GM18498 (cell line): ENCODE measurements around the gene KLHL42.
"Not testable (repeated sequence)": the region's sequence is repeated elsewhere in the genome, so short reads cannot be mapped to it uniquely, and the experiment has no call there.

ENCODE experiments used
- ATAC-seq: cut with Tn5 transposase; IDR thresholded peaks from one replicate; pipeline ENCODE4 v1.9.1; 2021; ENCODE audit warnings: mild to moderate bottlenecking, moderate library complexity; ENCODE audit not compliant: unreplicated experiment

Gene KLHL42

DNA sequence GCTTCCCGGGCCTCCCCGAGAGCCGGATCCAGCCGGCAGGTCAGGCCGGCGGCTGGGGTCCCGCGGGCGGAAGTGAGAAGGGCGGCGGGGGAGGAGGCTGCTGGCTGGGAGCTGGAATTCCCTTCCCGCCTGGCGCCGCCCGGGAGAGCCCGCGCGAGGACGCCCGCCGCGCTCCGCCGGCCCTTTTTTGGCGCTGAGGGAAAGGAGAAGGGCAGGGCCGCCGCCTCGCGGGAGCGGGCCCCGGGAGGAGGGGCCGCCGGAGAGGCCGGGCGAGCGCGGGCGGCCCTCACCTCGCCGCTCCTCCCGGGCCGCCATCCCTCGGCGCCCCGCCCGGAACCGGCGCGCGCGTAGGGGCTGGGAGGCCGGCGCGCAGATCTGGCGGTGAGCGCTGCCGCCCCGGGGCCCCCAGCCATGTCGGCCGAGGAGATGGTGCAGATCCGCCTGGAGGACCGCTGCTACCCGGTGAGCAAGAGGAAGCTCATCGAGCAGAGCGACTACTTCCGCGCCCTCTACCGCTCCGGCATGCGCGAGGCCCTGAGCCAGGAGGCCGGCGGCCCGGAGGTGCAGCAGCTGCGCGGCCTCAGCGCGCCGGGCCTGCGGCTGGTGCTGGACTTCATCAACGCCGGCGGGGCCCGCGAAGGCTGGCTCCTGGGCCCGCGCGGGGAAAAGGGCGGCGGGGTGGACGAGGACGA lies at the start of gene KLHL42, which contains the start of gene MANSC4:
TSS of gene KLHL42 (plus strand) at position 314 of the 692 bp plus-strand sequence. CDS start at position 412, 98 bp downstream.
TSS of gene MANSC4 (minus strand) at position 317 of the 692 bp plus-strand sequence. CDS start 8,960 bp downstream, outside the sequence.
- ATAC-seq, result peak; percentile 81

DNA sequence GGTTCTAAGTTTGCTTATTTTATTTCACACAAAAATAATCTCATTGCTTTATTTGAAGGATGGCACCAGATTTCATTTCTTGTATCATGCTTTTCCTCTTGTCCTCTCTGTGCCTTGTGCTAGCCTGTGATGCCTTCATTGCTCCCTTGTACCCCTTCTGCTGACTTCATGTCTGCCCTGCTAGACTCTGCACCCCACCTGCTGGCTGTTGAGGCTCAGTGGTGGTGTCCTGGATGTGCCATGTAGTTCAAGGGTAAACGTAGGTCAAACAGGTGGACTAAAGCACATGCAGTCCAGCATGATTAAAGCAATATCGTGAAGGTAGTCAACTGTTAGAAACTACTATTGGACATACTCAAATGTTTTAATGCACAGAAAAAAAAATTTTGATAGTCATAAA lies 47.8 kb upstream of the KLHL42 start:
- ATAC-seq, result no peak

- ATAC-seq, result no peak
These were observed 46.9 kb upstream of the KLHL42 start for GRCh38 chr12:27733052-27733656.

DNA sequence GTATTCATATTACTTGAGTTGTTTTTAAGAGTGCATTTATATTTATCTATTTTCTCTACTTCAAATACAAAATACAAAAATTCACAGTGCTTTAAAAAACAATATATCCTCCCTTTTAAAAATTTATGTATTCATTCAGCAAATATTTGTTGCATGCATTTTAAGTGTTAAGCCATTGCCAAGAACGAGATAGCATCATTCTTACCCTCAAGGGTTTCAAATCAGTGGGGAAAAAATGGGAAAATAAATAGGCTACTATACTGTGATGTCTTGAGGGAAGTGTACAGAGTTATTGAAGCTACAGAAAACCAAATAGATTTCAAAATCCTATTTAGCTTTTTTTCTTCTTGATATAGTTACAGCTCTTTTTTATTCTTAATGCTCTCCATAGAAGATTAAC lies 46.2 kb upstream of the KLHL42 start:
- ATAC-seq, result no peak

GRCh38 chr12:27734321-27734720 lies 45.7 kb upstream of the KLHL42 start:
- ATAC-seq, result not testable (repeated sequence)

- ATAC-seq, result no peak
These were observed 36.4 kb upstream of the KLHL42 start for GRCh38 chr12:27743601-27744000.

DNA sequence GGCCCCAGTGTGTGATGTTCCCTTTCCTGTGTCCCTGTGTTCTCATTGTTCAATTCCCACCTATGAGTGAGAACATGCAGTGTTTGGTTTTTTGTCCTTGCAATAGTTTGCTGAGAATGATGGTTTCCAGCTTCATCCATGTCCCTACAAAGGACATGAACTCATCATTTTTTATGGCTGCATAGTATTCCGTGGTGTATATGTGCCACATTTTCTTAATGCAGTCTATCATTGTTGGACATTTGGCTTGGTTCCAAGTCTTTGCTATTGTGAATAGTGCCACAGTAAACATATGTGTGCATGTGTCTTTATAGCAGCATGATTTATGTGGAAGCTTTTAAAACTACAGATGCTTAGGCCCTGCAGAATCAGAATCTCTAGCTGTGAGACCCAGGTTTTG lies 34.3 kb upstream of the KLHL42 start:
- ATAC-seq, result not testable (repeated sequence)

DNA sequence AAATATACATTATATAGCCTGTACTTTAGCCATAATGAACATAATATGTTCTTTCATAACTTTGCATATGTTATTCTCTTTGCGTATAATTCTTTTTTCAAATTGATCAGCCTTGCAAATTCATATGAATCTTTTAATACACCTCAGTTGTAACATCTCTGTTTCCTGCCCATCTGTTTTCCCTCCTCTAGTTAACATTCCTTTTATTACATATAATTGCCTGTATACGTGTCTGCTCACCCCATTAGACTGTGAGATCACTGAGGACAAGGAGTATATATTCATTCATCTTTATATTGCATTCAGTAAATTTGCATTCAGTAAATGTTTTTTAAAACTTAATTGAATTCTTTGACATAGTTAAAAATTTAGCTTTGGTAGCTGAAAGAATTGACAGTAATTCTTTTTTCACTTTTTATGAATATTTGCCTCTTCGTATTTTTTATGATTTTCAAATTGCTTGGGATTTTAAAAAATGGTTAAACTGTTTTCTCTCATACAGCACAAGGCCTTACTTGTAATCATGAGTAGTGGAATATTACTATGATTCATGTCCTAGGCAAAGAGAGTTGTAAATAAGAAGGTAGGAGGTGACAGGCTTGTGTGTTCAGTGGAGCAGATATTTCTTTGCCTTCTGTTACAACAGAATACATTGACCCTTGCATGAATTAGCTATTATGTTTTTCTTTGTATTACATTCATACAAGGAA lies 32.8 kb upstream of the KLHL42 start:
- no peak for ATAC-seq

DNA sequence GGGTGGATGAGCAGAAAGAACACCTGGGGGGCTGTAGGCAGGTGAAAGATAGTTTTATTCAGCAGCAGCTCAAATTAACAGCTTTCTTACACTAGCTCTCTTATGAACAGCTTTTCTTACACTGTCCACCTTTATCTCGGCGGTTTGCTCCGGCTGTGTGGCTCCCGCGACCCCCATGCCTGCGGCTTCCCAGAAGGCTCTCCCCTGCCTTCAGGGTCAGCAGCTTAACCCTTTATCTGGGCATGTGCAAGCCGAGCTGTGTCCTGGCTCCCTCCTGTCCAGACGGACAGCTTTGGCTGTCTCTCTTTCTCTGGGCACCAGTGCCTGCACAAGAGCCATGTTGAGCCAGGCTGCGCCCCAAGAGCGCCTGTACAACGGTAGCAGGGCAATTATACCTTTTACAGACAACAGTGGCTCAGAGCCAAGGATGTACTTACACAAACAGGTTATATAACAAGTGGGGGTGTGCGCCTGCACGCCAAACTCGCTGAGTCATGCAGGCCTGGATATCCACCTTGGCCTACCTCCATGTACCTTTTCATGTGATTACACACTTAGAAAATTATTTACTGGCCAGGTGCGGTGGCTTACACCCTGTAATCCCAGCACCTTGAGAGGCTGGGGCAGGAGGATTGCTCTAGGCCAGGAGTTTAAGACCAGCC lies 28.5 kb upstream of the KLHL42 start:
- ATAC-seq, result no peak

DNA sequence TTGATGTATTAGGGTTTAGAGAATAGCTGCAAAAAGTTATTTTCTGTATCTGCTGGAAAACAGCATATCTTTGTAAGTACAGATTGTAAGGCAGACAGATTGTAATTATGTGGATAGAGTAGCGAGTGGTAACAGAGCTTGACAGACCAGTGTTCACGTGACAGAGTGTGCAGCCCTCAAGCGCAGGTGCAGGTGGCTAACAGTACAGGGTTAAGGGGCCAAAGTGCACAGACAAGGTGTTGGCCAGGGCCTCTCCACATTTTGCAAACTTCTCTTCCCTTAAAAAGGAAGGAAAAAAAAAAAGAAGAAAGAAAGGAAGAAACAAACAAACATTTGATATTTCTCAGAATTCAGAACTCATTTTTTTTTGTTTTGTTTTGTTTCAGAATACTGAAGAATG lies 25.2 kb upstream of the KLHL42 start:
- ATAC-seq, result no peak

- no peak for ATAC-seq
These were observed 23.3 kb upstream of the KLHL42 start for GRCh38 chr12:27756670-27757195.

- no peak for ATAC-seq
These were observed 17.3 kb upstream of the KLHL42 start for GRCh38 chr12:27762757-27763156.

- ATAC-seq, result no peak
These were observed 13.4 kb upstream of the KLHL42 start for GRCh38 chr12:27766587-27766986.

DNA sequence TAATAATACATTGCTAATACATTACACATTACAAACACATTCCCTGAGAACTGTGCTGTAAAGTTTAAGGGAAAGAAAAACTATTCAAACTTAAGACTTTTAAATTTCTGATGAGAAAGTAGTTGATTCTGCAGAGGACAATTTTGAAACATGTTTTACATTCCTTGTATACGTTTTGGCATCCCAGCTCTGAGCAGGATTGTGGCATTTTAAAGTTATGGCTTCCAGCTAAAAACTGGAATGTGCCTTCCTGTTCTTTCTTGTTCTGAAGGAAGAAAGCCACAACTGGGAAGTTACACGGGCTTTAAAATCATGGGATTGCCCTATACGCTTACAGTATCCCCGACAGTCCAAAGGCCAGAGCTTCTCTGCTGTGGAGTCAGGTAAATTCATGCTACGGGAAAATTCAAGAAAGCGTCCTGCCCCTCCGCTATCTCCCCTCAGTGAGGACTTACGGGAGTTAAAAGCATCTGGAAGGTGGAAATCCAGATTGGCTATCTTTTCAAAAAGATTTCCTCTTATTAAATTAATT lies 10.8 kb upstream of the KLHL42 start:
- ATAC-seq, result no peak

- ATAC-seq, result no peak
These were observed 8.3 kb upstream of the KLHL42 start for GRCh38 chr12:27771481-27772327.

GRCh38 chr12:27772328-27773049 lies 7.5 kb upstream of the KLHL42 start:
- no peak for ATAC-seq

DNA sequence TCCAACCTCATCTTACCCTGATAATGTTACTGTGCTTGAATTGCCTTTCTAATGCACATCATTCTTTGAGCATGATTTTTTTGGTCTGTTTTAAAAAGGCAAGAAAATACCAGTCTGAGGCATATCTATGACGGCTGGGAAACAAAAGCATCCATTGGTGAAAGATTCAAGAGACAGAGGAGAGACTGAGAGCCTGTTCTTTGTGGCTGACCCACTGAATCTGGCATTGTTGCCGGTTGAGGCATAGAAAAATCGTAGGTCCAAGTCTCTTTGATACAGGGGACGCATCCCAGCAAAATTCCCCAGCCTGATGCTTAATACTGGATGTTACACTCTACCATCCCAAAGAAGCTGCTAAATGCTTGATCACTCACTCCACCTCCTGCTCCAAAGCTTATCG lies 2.9 kb upstream of the KLHL42 start:
- no peak for ATAC-seq

GRCh38 chr12:27778206-27778605 lies 1.8 kb upstream of the KLHL42 start:
- no peak for ATAC-seq

GRCh38 chr12:27779416-27779919 lies 565 bp upstream of the KLHL42 start:
- peak; percentile 6 for ATAC-seq
